Endothelial cell (in vitro differentiated cells): ENCODE measurements around the gene GRM4. TPM values are rescaled to one million over a fixed set of nuclear protein-coding genes. Genes with fewer than 3 reads are reported as not detected.

Experiments
- DNase-seq: peaks from one replicate; pipeline ENCODE4 v3.0.0; 2021; ENCODE audit warnings: low spot score
- H3K27ac Mint-ChIP-seq: one replicate; pipeline ENCODE4 v1.8.0; 2021; ENCODE audit warnings: mixed read lengths, inconsistent platforms; ENCODE audit not compliant: unreplicated experiment
- H3K27me3 Mint-ChIP-seq: one replicate; pipeline ENCODE4 v1.8.0; 2021; ENCODE audit warnings: mild to moderate bottlenecking, moderate library complexity, mixed read lengths, inconsistent platforms; ENCODE audit not compliant: unreplicated experiment
- H3K36me3 Mint-ChIP-seq: one replicate; pipeline ENCODE4 v1.8.0; 2021; ENCODE audit warnings: mild to moderate bottlenecking, low read depth, mixed read lengths, inconsistent platforms; ENCODE audit not compliant: unreplicated experiment
- H3K4me1 Mint-ChIP-seq: one replicate; pipeline ENCODE4 v1.8.0; 2021; ENCODE audit warnings: mild to moderate bottlenecking, mixed read lengths, inconsistent platforms; ENCODE audit not compliant: unreplicated experiment
- H3K4me3 Mint-ChIP-seq: one replicate; pipeline ENCODE4 v1.8.0; 2021; ENCODE audit warnings: mild to moderate bottlenecking, mixed read lengths, inconsistent platforms; ENCODE audit not compliant: unreplicated experiment
- H3K9me3 Mint-ChIP-seq: one replicate; pipeline ENCODE4 v1.8.0; 2021; ENCODE audit warnings: mixed read lengths, inconsistent platforms; ENCODE audit not compliant: unreplicated experiment
- CTCF ChIP-seq: fragments of 200-600 bp; sonication (generic); IDR thresholded peaks from one replicate; pipeline ENCODE4 v1.5.0; 2021; ENCODE audit warnings: antibody characterized with exemption; ENCODE audit not compliant: unreplicated experiment
- total RNA-seq: library from RNA; stranded (reverse); fragmentation: NEBNext Ultra II Directional; extraction: Animal tissue kit (Norgen Biotek cat#: 25700); gene quantifications from one replicate; pipeline ENCODE4 v1.2.1, GENCODE V29; 2021; ENCODE audit not compliant: unreplicated experiment

GRM4 gene
- total RNA-seq, 1 donor from 2014 or later: 2.6 TPM

- no peak for TF ChIP-seq CTCF
- H3K4me1 Mint-ChIP-seq: peaks cover 6% of the 10 kb centered on the region
- DNase-seq: no peak
- no peak overlapping the region for H3K4me3 Mint-ChIP-seq
- no peaks in the 10 kb centered on the region for H3K36me3 Mint-ChIP-seq
- H3K9me3 Mint-ChIP-seq: no peaks in the 10 kb centered on the region
- H3K27ac Mint-ChIP-seq: no peak overlapping the region
- peaks cover 1% of the 10 kb centered on the region for H3K27me3 Mint-ChIP-seq
These were observed 153.7 kb downstream of the GRM4 start for GRCh38 chr6:33992191-33992590.

DNA sequence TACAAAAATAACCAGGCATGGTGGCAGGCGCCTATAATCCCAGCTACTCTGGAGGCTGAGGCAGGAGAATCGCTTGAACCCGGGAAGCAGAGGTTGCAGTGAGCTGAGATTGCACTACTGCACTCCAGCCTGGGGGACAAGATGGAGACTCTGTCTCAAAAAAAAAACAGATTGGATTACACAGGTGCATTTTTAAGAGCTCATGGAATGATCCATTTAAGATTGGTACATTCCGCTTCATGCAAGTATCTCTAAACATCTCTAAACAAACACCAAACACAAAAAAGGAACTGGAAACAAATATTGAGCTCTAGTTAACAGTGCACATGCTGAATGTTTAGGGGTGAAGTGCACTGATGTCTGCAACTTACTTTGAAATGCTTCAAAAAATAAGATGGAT lies 154.3 kb downstream of the GRM4 start:
- DNase-seq: no peak
- TF ChIP-seq CTCF: no peak
- H3K4me3 Mint-ChIP-seq: no peak overlapping the region
- H3K36me3 Mint-ChIP-seq: no peaks in the 10 kb centered on the region
- H3K9me3 Mint-ChIP-seq: no peaks in the 10 kb centered on the region
- no peak overlapping the region for H3K27ac Mint-ChIP-seq
- H3K27me3 Mint-ChIP-seq: peaks cover 1% of the 10 kb centered on the region
- peaks cover 6% of the 10 kb centered on the region for H3K4me1 Mint-ChIP-seq

DNA sequence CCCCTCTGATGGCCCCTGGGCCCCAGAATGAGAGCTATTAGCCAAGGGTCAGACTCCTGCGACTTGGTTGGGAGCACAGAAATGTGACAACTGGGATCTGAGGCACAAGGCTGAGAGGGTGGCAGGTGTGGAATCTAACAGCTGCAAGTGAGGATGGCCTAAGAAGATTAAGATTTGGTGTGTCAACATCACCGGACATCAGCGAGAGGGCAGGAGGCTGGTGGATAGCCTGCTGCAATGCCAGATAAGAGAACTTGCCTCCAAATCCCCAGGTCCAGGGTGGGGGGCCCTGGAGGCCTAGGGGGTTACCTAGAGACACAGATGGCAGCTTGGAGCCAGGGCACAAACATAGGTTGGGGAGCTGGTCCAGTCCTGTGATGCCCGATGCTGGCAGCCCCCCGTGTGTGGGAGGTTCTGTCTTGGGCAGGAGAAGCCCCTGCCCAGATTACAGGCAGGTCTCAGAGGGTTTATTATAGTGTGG lies 155.8 kb downstream of the GRM4 start:
- peaks cover 6% of the 10 kb centered on the region for H3K4me1 Mint-ChIP-seq
- no peak for TF ChIP-seq CTCF
- no peaks in the 10 kb centered on the region for H3K9me3 Mint-ChIP-seq
- no peak for DNase-seq
- H3K4me3 Mint-ChIP-seq: no peak overlapping the region
- peaks cover 1% of the 10 kb centered on the region for H3K27me3 Mint-ChIP-seq
- H3K36me3 Mint-ChIP-seq: no peaks in the 10 kb centered on the region
- no peak overlapping the region for H3K27ac Mint-ChIP-seq

GRCh38 chr6:33989016-33989854 lies 156.7 kb downstream of the GRM4 start:
- no peaks in the 10 kb centered on the region for H3K9me3 Mint-ChIP-seq
- H3K4me3 Mint-ChIP-seq: no peak overlapping the region
- no peaks in the 10 kb centered on the region for H3K36me3 Mint-ChIP-seq
- no peak for TF ChIP-seq CTCF
- no peak overlapping the region for H3K27ac Mint-ChIP-seq
- H3K27me3 Mint-ChIP-seq: no peaks in the 10 kb centered on the region
- peaks cover 6% of the 10 kb centered on the region for H3K4me1 Mint-ChIP-seq
- DNase-seq: no peak
